ENCODE measurements around the gene MEX3A. TPM values are rescaled to one million over a fixed set of nuclear protein-coding genes. Genes with fewer than 3 reads are reported as not detected.
"Not testable (repeated sequence)": the region's sequence is repeated elsewhere in the genome, so short reads cannot be mapped to it uniquely, and the experiment has no call there.

MEX3A gene
- total RNA-seq, 1 donor from 2014 or later = 0.24 TPM

DNA sequence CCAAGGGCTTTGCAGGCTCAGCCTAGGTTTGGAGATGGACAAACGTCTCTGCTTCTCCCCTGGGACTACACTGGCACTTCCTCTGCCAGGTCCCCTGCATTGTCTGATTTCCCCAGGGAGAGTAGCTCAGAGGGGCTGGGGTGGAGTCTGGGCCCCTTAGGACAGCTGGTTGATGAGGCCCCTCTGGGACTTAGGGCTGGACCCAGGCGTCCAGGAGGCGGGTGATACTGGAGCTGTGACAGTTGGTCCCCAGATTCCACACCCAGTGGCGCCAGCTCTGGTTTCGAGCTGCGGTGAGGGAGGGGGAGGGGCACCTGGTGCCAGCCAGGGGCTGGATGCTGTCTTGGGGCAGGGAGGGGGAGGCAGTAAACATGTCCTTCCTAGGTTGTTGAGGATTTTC, 7.4 kb upstream of the MEX3A start:
- intact Hi-C loops (cut with DNase I) = loop anchor here (2.0 kb wide), 1 partner anchor 135 kb away; no protein-coding TSS in a partner anchor
- DNase-seq (ENCODE audit: low spot score) = no peak

DNA sequence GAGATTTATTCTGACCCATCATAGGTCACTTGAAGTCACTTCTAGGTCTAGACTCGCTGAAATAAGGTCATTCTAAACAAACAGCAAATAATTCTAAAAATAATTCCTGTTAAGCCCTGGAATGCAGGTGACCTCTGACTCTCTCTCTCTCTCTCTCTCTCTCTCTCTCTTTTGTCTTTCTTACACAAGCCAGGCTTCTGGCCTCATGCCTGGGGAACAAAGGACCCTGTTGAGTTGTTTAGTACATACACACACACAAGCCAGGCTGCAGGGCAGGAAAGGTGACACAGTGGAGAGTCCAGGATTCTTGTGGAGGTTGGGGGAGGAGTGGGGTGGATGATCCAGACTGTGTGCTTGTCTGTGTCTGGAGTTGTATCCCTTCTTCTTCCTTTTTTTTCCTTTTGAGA, 4.0 kb upstream of the MEX3A start:
- DNase-seq (ENCODE audit: low spot score) = no peak

DNA sequence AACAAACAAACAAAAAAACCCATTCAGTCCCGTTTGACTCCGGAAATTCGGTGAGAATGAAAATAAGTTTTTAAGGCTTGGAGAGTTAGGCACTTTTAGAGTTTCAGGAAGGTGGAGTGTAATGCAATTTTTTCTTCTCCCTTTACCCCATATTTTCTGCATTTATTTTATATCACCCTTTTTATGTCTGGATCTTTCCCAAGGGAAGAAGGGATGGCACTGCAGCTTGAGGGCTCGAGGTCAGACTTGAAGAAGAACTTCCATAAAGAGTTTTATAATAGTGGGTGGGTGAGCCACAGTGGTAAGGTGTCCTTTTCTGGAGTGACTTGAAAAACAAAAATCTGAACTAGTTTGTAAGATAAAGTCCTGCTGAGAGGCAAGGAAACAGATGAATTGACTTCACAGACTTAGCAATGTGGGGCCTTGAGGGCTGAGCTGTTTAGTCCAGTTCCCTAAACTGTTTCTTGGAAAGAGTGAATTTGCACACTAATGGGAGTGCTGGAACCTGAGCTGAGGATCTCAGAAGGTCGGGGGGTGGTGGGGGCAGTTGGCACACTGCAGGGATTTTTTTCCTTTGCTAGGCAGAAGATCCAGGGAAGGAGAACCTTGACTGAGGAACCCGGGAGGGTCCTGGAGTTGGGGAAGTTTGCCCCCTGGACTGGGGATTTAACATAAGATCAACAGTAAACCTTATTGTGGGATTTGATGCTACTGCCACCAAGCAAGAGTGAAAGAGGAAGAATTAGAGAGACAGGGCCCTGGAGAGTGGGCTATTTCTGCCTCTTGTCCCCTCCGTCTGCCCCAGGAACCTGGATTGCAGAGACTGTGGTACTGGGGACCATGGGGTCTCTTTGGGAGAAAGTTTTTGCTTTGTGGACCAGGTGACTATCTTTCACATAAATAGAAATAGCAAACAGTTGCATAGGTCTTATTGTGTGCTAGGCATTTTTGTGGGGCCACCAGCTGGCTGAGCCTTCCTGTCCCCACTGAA, 1.8 kb upstream of the MEX3A start:
- intact Hi-C loops (cut with DNase I) = no loop called here
- no peak for DNase-seq (ENCODE audit: low spot score)

More for the DNA sequence above, 4.0 kb upstream of the MEX3A start:
- intact Hi-C loops (cut with DNase I) = no loop called here

DNA sequence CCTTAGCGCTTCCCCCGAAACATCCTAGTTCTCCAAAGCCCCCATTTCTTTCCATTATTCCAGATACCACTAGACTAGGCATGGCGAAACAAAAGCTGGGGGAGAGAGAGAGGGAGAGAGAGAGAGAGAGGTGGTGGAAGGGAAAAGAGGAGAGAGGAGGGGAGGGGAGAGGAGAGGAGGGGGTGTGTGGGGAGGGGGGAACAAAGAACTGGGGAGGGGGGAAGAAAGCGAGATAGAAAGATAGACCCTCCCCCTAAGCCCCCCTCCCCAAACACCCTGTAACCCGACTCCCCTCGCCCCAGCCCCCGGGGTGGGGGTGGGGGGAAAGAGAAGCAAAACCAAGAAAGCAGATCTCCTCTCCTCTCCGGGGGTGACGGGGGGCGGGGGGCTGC, 352 bp downstream of the MEX3A start:
- intact Hi-C loops (cut with DNase I) = no loop called here
- no peak for DNase-seq (ENCODE audit: low spot score)

DNA sequence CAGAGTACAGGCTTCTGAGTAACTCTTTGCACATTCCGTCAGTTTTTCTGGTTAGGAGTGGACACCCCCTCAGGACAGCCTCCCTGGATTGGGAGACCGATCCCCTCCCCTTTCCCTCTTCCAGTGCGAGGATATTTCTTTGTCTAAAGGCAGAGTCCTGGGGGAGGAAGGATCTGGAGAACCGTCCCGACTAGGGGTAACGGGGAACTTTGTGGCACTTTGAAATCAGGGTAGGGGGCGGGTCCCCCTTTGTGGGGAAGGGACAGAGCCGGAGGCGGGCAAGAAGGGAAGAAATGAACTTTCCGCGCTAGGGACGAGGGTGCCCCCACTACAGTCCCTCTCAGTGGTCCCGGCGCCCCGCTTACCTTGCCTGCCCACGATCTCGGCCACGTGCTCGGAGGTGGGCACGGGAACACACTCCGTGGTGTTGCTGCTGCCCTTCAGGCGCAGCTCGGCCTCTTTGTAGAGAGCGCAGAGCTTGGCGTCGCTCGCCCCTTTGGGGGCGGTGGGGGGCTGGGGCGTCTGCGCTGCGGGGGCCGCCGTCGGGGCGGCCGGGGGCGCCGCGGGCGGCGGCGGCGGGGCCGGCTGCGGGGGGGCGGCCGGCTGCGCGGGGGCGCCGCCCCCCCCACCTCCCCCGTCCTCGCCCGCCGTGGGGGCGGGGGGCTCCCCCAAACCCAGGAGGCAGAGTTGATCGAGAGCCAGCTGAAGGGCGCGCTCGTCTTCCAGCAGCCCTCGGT, 917 bp downstream of the MEX3A start:
- intact Hi-C loops (cut with DNase I) = no loop called here
- no peak for DNase-seq (ENCODE audit: low spot score)

DNA sequence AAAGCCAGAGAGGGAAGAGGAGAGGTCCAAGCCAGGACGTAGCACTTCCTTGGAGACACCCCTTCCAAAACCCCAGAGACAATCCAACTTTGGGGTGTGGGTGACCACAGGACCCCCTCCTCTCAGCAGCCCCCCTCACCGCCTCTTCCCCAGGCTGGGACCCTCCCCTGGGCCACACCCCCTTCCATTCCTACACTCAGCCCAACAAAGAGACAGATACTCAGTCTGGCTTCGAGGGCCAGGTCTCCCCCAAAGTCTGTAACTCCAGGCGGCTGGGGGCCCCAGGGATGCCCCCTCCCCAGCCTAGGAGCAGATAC, 1.4 kb downstream of the MEX3A start:
- DNase-seq (ENCODE audit: low spot score) = no peak
- intact Hi-C loops (cut with DNase I) = no loop called here

DNA sequence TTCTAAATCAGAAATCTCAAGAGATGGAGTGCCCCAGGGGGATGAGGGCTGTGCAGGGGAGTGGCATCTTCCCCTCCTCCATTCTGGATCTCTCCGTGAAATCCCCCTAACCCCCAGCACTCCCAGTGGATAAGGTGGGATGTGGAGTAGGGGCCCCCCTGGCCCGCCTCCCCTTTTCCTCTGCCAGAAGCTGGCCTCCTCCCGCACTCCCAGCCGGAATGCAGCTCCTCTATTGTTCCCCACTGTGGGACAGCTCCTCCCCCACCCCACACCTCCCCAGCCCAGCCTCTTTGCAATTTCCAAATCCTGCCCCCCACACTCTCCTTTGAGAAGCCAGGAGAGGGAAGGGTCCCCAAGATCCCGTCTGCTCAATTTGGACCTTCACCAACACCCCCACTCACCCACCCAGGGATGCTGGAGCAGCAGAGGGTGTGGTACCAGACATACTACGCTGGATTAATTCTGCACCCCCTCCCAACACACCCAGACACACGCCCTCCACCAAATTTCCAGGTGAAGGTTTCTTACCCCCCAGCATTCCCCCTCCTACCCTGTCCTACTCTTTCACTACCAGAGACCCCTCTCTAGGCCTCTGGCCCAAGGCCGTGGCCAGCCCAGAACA, 1.9 kb downstream of the MEX3A start:
- intact Hi-C loops (cut with DNase I) = no loop called here
- DNase-seq (ENCODE audit: low spot score) = no peak

DNA sequence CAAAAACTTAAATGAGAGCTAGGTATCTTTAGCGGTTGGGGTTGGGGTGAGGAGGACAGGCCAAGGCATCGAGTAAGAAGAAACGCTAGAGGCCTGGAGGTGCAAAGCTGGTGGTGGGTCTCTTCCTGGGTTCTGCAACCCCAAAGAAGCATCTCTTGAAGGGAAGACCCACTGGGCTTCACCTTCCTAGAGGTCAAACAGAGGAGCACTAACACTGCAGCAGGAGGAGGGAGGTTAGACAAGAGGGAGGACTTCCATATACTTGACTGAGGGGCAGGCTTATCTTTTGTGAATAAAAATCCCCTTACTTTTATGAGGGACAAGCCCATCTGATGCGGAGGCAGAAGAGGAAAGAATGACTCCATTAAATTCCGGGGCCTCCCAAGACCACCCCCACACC, 2.5 kb downstream of the MEX3A start:
- intact Hi-C loops (cut with DNase I) = no loop called here

DNA sequence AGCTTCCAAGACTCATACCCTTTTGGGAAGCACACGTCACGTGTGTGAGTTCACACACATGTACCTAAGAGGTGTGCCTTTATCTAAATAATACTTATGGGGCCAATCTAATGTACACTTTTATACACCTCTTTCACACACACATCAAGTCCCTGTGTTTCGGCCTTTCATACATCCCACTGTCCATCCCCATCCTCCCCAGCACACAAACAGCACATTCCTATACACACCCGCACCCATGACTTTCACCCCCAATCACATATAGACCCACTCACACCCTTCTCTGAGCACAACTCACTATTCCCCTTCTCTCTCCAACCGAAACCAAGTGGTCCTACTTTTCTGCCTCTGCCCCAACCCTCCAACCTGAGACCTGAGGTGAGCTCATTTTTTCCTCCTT, 3.5 kb downstream of the MEX3A start:
- no peak for DNase-seq (ENCODE audit: low spot score)
- intact Hi-C loops (cut with DNase I) = no loop called here

More for the DNA sequence above, 2.5 kb downstream of the MEX3A start:
- no peak for DNase-seq (ENCODE audit: low spot score)

DNA sequence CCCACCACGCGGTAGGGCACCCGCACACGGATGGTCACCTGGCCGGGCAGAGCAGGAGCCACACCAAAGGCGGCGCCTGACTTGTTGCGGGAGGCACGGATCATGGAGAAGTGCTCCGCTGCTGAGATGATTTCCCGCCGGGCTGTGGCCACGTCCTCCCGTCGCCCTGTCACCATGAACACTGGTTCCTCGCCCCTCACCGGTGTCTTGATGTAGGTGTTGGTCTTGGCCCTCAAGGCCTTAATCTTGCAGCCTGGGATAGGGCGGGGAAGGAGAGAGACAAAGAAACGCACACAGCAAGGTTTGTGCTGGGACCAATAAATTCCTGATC, 4.9 kb downstream of the MEX3A start:
- intact Hi-C loops (cut with DNase I) = no loop called here
- no peak for DNase-seq (ENCODE audit: low spot score)

DNA sequence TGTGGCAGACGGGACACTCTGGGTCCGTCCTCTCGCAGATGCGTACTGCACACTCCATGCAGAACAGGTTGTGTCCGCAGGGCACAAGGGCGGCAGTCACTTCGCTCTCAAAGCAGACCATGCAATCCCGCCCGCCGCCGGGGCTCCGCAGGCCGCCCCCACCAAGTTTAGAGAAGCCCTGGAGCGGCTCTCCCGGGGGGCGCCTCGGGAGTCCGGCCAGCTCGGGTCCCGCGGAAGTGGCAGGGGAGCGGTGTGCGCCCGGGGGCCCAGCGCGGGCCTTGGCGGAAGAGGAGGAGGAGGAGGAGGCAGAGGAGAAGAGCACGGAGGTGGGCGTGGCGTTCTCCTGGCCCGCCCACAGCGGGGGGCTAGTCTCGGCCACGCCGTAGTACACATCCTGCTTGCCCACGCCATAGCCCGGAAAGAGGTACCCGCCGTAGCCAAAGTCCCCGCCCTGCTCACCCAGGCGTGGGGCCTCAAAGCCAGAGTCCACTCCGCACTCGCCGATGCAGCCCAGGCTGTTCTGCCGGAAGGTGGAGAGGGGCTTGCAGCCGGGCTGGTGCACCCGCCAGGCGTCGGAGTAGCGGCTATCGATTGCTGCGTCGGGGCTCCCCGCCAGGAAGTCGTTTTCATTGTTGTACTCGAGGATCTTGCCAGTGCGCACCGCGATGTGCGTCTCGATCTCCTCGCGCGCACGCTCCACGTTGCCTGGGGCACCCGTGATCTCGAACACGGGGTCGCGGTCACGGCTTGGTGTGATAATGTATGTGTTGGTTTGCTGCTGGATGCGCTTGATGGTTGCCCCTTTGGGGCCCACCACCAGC, 5.4 kb downstream of the MEX3A start:
- intact Hi-C loops (cut with DNase I) = no loop called here
- no peak for DNase-seq (ENCODE audit: low spot score)

DNA sequence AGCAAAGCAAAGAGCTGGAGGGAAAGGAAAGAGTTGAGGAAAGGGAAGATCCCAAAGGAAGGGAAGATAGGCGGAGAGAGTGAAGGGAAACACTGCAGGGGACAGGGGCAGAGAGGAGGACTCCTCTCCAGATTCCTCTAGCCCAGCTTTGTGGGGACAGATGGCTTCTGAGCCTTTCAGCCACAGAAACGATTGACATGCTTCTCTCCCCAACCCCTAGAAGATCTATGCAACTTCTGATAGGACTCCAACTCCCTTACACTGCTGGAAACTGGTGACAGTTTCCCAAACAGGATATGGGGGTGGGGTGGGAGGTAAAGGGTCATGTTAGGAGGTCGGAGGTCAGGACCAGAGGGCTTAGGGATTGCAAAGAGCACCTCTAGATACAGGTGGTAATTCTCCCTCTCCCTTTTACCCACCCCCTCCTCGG, 6.5 kb downstream of the MEX3A start:
- intact Hi-C loops (cut with DNase I) = no loop called here
- no peak for DNase-seq (ENCODE audit: low spot score)

DNA sequence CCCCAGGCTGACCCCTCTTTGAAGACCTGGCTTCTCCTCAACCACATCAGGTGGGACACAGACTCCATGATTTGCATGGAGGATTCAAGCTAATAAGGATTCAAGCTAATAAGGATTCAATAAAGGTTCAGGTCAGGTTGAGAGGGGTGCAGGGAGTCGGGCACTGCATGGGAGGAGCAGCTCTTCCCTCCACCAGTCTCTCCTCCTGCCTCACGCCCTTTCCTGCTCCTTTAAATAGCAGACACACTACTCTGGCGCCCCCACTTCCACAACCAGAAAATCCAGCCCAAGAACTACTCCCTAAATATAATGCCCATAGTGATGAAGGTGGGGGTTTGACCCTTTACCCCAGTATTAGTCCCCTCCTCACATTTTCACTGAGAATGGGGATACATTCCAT, 7.1 kb downstream of the MEX3A start:
- intact Hi-C loops (cut with DNase I) = no loop called here
- no peak for DNase-seq (ENCODE audit: low spot score)

DNA sequence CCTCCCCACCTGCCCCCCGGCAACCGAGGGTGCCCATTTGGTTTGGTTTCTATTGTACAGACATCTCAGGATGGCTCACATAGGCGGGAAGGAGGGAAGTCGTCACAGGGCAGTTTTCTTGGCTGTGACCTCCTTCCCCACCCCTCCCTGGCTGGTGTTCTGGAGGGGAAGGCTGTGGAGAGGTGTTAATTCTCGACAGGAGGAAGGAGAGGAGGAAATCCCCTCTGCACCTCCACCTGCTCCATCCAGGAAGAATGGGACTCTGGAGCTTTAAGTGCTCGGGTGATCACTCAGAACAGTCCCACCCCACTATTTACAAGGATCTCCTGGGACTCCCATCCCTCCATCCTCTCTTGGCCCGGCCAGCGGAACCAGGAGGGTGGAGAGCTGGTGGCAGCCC, 7.6 kb downstream of the MEX3A start:
- DNase-seq (ENCODE audit: low spot score) = no peak

DNA sequence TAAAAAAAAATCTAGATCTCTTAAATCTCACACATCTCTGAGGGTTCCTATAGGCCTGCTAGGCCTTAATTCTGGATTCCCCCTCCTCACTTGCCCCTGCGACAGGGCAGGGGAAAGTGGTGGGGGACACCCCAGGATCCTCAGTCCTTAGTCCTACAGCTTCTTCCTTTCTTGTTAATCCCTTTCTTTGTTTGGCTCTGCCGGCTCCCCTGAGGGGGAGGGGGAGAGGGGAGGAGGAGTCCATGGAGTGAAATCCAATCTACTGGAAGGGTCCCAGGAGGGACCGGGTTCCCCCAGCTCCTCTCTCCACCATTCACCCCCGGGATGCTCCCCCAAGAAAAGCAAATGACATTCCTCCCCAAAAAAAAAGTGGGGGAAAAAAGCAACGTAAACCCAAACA, 8.5 kb downstream of the MEX3A start:
- intact Hi-C loops (cut with DNase I) = no loop called here
- no peak for DNase-seq (ENCODE audit: low spot score)

More for the DNA sequence above, 7.6 kb downstream of the MEX3A start:
- intact Hi-C loops (cut with DNase I) = no loop called here

DNA sequence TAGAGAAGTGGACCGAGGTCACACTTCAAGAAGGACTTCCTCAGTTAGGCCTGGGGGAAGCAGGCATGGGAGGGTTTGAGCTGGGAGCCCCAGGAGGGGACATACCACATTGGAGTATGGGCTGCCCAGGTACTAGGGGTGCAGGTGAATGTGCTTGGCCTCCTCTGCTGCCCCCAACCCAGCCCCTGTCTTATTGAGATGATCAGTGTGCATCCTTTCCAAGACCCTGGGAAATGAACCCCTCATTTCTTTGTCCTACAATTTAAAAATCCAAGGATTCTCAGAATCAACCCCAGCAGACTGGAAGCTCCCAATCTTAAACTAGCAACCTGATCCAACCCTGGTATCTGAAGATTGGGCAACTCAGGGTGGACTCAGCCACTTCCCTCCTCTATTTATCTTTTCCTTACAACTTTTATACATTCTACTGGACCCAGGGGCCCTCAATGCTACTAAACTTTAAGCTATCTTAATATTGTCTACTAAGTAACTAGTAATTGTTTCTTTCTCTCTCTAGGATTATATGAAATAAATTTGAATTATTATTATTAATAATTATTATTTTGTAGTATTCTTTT, 9.1 kb downstream of the MEX3A start:
- DNase-seq (ENCODE audit: low spot score) = no peak

DNA sequence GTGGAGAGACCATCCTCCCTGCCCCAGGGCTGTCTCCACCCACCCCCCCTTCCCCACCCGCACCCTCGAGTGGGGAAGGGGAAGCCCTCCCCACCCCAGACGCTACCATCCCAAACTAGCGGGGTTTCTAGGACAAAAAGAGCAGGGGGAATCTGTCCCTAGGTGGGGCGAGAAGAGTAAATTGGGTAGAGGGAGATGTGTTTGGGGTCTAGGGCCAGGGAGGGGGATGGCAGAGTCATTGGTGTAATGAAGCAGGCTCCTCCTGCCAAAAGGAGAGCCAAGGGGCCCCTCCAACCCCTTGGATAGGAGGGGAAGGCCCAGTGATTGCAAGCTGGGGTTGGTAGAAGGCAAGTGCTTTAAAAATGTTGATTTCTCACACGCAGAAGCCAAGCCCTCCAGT, 10.0 kb downstream of the MEX3A start:
- DNase-seq (ENCODE audit: low spot score) = no peak
- intact Hi-C loops (cut with DNase I) = no loop called here

More for the DNA sequence above, 9.1 kb downstream of the MEX3A start:
- intact Hi-C loops (cut with DNase I) = no loop called here

DNA sequence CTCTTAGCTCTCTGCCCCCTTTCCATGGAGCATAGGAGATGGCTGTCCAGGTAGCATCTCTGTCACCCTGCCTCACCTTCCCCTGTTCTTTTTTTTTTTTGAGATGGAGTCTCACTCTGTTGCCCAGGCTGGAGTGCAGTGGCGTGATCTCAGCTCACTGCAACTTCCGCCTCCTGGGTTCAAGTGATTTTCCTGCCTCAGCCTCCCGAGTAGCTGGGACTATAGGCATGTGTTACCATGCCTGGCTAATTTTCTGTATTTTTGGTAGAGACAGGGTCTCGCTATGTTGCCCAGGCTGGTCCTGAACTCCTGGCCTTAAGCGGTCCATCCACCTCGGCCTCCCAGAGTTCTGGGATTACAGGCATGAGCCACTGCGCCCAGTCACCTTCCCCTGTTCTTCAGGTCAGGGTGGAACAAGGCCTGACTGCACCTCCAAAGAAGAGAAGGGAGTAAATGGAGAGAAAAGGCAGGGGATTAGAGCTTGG, 10.9 kb downstream of the MEX3A start:
- intact Hi-C loops (cut with DNase I); DNase-seq (ENCODE audit: low spot score): not testable (repeated sequence)

DNA sequence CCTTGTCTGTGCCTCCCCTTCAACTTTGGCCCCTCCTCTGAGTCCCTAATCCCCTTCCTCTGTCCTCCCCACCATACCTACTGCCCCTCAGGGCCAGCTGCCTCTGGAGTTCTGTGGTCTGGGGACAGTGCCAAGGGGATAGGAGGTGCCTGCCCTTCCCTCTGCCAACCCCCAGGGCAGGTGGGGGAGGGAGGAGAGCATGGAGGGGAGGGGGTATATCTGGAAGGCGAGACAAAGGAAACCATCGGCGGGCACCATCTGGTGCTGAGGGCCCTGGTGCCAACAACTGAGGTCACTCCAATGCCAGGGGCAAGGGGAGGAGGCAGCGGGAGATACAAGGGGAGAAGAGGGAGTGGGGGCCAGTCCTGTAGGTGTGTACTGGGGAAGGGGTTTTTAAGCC, 11.7 kb downstream of the MEX3A start:
- no peak for DNase-seq (ENCODE audit: low spot score)
- intact Hi-C loops (cut with DNase I) = no loop called here
